GM23248 (cell line): ENCODE results near the gene GNAL.
"Not testable (repeated sequence)": the region's sequence is repeated elsewhere in the genome, so short reads cannot be mapped to it uniquely, and the experiment has no call there.

Source experiments
- EZH2 ChIP-seq: fragments of 200-600 bp; sonication (generic); IDR thresholded peaks from 2 replicates; pipeline ENCODE4 v1.6.1; 2018; ENCODE audit warnings: antibody characterized with exemption, mild to moderate bottlenecking; ENCODE audit not compliant: insufficient read depth, poor library complexity, severe bottlenecking
- EZH2phosphoT487 ChIP-seq: fragments of 200-600 bp; sonication (generic); IDR thresholded peaks from 2 replicates; pipeline ENCODE4 v1.6.1; 2018; ENCODE audit warnings: antibody characterized with exemption, moderate library complexity, mild to moderate bottlenecking, low read depth; ENCODE audit not compliant: insufficient read depth

DNA sequence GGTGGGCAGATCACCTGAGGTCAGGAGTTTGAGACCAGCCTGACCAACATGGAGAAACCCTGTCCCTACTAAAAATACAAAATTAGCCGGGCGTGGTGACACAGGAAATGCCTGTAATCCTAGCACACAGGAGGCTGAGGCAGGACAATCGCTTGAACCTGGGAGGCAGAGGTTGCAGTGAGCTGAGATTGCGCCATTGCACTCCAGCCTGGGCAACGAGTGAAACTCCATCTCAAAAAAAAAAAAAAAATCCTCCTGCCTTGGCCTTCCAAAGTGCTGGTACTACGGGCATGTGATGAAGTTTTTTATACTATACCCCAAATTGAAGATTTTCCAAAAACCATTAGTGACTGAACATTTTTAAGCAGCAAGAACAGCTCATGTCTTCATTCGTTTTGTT lies 203.4 kb downstream of the GNAL start:
- not testable (repeated sequence) for TF ChIP-seq EZH2, EZH2phosphoT487
